GM21723 (cell line): ENCODE measurements around the gene NTF3.

ENCODE experiments used
- ATAC-seq: cut with Tn5 transposase; IDR thresholded peaks from one replicate; pipeline ENCODE4 v1.9.1; 2021; ENCODE audit warnings: mild to moderate bottlenecking, moderate library complexity; ENCODE audit not compliant: unreplicated experiment

NTF3 gene

DNA sequence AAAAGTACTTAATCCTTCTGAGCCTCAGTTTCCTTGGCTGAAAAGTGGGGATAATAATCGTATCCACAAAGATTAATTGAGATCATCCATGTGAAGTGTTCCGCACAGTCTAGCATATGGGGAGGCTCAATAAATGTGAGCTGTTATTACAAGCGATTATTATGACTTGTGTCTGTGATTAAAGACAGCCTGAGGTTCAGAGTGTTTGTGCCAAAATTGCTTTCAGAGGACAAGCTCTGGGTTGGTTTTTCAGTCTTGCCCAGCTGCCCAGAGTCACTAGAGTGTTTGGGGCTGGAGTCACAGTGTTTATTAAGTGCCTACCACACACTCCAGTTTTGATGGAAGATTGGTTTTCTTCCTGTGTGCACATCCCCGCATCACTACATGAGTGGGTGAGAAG lies 53.5 kb downstream of the NTF3 start:
- ATAC-seq = no peak

DNA sequence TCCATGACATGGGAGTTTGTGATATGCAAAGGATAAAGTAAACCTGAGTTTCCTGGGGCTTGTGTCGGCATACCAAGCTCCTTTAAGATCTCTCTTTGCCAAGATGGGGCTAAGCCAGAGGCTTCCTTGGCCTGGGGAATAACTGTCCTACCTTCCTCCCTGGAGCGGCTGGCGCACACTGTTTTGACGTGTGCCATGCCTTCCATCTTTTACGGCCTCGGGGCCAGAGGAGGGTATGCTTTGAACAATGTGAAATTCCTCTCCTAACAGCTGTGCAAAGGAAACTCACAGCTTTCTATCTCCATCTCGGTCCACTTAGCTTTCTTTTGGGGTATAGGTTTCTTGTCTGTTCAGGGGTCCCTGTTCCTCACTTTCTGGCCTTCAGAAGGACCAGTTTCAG lies 55.2 kb downstream of the NTF3 start:
- no peak for ATAC-seq

DNA sequence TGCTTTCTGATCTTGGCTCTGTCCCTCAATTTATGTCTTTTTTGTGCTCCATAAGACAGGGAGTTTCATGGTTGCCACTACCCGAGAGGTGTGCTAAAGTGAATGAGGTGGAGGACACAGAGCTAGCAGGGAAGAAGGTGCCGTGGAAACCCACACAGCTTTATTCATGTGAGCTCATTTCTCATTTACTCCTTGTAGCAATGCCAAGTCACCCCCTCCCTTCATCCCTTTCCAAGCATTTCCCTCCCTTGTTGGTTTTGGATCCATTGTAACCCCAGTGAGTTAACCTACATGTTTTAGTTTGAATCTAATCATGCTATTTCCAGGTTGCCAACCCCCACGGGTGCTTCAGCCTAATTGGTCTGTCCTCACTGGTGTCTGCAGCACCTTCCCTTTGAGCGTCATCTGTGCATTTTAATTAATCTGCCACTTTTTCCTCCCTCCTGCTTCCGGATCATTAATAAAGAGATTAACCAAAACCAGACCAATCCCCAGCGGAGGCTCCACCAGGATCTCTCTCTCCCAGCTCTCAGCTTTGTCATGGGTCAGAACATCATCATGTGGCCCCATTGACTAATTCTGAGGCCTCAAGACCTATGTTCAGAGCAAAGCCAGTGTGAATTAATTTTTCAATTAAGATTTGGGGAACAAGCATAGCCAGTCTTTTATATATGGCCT lies 56.2 kb downstream of the NTF3 start:
- ATAC-seq = no peak

DNA sequence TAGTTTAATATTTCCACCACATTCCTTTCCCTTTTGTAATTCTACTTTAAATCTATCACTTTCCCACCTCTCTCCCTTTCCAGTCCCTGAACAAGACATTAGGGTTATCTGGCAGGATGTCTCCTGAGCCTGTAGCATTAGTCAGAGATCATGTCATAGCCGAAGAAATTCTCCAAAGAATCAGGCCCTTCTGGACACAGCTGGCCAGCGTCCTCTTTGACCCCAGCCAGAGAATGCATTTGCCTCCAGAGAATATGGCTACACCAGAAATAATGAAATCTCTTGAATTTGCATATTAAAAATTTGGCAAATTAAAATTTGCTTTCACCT lies 56.7 kb downstream of the NTF3 start:
- no peak for ATAC-seq

DNA sequence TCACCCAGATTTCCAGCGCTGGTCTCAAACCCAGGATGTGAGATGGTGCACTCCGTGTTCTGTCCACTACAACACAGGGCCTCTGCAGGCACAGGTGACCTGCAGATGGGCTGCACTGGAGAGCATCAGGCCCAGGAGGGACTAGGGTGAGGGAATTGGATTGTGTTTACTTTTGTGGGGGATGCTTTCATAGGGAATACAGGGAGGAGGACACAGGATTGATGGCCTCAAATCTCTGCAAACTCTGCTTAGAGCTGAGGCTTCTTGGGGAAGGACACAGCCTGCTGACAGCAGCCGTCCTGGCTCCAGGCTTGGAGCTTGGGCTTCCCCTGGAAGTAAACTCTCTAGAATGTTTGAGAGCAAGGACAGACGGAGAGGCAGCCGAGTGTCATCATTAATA lies 57.1 kb downstream of the NTF3 start:
- no peak for ATAC-seq

DNA sequence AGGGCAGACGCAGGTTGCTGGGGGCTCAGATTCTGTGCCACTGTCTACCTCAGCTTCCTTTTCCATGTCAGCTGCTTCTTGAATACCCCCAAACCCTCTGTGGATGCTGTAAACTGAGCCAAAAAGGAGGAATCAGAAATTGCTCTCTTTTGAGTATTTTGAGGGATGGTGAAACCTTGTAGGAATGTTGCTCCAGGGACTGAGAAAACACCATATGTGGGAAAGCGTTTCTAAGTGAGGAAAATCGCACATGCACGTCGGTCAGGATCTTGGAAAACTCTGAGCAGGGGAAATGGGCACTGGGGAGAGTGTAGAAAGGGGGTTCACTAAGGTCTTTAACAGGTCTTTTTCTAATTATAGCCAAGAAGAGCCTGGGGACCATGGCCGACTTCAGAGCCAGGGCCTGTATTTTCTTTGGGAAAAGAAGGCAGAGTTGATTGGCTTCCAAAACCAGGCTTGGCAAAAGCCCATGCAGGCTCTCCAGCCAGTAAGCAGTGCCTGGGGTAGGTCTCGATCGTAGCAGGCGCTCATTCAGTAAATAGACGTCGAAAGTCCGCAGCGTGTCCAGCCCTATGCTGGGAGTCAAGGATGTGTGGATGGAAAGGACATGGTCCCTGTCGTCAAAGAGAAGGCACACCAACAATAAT lies 58.0 kb downstream of the NTF3 start:
- ATAC-seq = no peak

DNA sequence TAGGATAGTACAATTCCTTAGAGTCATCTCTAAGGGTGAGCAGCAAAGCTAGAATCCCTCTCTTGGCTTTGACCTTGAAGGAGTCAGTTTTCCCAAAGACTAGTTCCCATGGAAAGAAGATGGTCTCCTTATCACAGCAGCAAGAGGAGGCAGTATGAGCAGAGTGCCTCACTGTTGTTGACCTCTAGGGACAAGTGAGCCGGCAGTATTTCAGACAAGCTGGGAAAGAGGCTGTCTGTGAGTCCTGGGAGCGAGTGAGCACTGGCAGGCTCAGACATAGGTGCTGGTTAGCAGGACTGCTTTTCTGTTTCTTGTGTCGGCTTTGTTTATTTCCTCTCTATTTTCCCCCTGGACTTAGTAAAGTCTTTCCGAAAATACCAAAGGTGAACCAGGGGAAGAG lies 60.7 kb downstream of the NTF3 start:
- ATAC-seq = no peak

DNA sequence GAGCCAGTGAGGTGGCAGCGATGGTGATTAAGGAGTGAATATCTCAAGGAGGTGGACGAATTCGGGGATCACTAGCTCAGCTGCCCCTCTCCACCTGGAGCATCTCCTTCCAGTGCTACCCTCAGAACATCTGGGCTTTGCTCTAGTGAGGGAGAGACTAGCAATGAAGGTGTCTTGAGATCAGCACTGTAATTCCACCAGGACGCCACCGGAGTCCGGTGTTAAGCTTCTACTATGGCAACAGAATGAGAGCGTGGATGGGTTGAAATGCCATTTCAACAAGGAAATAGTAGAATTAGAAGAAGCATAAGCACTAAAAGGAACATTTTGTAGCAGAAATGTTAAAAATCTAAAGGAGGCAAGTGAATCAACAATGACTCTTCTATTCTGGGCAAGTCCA lies 61.1 kb downstream of the NTF3 start:
- ATAC-seq = no peak

DNA sequence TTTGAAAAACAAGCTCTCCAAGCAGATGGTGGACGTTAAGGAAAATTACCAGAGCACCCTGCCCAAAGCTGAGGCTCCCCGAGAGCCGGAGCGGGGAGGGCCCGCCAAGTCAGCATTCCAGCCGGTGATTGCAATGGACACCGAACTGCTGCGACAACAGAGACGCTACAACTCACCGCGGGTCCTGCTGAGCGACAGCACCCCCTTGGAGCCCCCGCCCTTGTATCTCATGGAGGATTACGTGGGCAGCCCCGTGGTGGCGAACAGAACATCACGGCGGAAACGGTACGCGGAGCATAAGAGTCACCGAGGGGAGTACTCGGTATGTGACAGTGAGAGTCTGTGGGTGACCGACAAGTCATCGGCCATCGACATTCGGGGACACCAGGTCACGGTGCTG lies 62.4 kb downstream of the NTF3 start:
- no peak for ATAC-seq

DNA sequence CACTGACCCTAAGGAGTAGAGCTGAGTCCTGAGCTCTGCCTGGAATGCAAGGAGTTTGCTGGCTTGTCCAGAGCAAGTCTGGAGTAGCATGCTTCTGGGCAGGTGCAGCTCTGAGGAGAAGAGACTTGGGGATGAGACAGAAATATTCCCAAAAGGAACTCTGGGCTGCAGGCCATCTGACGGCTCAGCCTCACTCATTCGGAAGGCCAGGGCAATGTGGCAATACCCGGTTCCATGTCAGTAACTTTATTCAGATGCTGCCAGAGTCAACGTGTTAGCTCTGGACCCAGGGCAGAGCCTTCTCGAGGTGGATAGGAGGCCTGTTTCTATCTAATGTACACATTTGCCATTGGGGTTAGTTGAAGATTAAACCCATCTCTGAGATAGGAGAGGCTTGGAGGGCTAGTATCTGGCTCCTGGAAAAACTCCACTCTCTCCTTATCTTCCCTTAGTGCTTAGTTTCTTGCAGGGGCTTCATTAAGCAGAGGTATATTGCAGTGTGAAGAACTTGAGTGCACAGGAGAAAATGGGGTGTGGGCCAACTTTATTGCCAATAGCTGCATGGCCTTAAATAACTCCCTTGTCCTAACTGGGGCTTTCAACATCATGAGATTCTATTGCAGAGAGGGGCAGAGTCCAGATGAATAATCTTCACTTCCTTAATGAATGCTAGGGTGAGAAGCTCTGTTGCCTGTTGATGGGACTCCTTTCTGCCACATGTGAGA lies 65.6 kb downstream of the NTF3 start:
- no peak for ATAC-seq

DNA sequence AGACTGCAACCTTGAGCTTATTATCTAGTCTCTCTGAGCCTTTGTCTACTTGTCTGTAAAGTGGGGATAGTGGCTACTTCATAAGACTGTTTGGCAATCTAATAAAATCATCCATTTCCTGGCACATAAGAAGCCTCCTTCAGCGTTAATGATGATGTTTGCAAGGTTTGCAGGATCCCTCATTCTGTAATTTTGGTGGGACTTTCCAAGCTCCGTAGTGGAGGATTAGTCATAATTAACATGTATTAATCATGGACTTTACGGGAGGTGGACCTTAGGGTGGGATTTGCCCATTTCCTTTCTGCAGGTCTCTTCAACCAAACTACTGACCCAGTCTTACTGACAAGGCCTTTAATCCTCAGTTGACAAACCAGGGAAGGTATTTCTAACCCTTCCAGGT lies 66.2 kb downstream of the NTF3 start:
- no peak for ATAC-seq

DNA sequence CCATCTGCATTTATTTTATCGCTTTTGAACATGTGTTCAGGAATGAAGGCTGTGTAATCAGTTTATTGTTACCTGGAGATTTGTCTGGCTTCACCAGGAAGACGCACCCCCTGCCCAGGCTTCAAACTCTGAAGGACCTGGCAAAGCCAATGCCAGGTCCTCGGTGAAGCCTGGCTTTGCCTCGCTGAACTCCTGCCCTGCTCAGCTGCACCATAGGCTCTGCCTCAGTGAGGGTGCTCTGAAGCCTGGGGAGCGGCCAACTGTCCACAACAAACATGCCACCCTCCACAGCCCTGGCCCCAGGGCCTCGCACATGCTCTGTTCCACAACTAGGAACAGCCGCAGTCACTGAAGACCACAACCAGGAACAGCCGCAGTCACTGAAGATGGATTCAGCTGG lies 66.9 kb downstream of the NTF3 start:
- ATAC-seq = no peak

DNA sequence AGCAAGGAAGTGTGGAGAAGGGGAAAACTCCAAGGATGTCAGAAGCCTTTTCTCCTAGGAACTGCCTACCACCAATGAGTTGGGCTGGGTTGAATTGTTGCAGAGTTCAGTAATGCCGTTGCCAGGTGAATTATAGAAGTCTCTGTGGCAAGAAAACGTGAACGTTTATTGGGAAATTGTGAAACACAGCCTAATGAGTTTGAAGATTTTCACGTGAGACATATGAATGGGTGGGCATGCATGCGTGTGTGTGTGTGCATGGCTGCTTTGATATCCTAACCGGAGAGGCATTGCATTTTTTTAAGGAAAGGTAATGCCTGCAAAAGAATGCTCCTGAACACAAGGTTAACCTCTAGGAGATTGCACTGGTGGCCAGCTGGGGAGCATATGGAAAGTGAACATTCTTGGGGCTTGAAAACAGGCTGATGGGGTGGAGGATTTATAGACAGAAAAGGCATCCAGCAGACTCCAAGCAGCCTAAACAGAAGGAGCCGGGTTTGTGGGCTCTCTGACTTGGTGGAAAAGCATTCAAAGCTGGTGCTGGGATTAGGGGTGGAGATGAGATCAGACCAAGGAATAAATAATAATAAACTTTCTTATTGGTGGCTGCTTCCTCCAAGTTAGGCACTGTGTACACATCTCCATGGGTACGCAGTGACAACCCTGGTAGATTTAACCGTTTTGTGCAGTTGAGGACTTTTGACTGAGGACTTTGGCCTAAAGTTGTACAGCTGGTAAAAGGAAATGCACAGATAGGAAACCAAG lies 67.8 kb downstream of the NTF3 start:
- ATAC-seq = no peak

DNA sequence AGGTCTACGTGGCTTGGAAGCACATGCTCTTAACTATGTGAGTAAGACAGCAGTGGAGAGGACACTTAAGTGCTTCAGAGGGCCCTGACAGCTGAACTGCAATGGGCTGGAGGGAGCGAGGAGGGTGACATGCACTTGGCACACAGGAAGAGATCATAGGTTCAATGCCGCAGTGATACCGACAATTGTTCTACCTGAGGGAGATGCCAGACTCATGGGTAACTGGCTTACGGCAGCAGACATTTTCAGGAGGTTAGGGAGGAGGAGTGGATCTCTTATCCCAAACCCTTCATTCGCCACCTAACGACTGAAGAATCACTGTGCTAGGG lies 68.4 kb downstream of the NTF3 start:
- no peak for ATAC-seq

DNA sequence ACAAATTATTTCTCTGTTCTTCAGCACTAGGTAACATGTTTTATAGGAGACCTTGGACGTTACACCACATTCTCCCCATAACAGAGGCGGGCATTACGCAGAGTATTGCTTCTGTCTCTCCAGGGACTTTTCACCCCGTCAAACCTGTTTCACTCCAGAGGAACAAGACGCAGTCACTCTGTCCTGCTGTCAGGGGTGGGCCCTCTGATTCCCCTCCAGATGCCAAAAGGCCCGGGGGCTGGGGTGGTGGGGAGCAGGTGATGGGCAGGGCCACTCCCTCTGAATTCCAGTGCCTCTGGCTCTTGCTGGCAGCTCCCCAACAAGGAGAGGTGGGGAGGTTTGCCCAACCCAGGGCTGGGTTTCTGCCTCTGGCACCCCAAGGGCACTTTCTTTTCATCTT lies 71.9 kb downstream of the NTF3 start:
- no peak for ATAC-seq

DNA sequence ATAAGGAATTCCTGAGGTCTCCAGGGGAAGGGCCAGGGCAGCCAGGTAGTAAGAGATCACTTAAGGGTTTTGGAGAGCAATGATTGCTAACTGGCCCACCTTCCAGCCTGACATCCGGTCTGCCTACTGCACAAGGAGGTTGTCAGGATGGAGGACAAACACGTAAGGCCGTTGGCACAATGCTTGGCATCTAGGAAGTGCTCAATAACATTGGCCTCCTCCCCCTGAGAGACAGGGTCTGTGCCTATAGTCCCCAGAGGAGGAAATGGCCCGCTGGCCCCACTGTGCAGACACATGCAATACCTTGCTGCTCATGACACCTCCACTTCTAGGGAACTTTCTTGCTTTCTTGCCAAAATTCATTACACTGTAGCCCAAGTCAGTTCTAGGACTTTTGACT lies 73.2 kb downstream of the NTF3 start:
- no peak for ATAC-seq

DNA sequence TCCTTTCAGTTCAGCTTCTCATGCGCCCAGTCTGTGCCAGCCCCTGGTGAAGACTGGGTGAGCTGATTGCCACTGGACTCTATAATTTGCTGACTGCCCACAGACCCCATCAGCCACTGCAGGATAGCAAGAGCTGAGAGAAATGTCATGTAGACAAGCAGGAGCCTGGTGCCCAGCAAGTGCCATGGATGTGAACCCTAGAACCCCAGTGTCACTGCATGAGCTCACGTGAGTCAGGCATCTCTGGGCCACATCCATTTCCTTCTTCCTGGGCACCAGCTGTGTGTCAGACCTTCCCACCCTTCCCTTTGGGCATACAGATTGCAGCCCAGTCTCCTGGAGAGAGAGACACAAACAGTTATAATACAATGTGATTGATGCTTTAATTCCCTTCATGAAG lies 73.8 kb downstream of the NTF3 start:
- no peak for ATAC-seq

DNA sequence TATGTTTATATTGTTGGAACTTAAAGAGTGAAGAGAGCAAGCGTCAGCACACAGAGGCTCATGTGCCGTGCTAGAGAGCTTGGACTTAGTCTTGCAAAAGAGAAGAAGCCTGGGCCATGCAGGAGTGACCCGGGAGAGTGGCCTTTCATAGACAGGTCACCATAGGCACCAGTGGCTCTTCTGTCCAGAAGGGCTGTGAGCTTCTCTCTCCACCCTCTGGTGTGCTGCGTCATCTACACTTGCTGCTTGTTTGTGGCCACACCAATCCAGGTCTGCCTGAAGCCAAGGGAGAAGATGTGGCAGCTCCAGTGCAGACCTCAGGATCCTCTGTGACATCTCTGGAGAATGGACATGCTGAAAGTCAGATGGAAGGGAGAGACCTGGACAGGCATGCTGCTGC lies 74.4 kb downstream of the NTF3 start:
- no peak for ATAC-seq

DNA sequence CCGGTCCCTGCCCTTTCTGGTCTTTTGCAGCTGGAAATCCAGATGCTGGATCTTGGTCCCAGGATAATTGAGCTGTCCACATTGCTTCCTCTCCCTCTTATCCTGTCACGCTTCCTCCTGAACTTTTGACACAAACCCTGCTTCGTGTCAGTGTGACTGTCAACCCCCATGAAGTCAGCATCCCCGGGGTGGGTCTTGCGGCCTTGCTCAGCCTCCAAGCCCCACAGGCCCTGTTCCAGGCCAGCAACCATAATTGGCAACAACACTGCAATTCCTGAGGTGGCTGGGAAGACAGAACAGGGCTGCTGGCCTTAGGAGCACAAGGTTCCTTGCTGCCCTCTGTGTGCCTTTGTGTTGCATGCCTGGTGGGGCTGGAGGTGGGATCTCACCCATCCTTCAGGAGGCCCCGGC lies 74.9 kb downstream of the NTF3 start:
- no peak for ATAC-seq

DNA sequence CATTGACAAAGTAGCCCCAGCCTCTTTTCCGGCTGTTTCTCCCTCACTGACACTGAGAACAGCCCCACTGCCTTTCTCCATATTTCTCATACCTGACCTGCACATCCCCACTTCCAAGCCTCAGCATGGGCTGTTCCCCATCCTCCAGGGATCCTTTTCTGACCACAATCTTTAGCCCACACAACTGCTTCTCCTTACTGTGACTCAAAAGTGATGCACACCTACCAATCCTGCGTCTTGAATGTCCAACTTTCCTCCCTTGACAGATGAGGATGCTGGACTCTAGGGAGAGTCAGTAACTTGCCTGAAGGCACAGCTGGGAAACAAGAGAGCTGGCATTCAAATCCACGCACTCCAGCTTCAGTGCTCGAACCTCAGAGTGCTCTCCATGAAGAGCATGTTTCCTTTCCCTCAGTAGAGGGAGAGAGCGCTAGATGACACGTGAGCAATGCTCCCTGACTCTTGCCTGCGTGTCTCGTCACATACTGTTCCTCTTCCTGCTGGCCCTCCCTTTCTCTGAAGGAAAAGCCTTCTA lies 75.6 kb downstream of the NTF3 start:
- ATAC-seq = no peak

DNA sequence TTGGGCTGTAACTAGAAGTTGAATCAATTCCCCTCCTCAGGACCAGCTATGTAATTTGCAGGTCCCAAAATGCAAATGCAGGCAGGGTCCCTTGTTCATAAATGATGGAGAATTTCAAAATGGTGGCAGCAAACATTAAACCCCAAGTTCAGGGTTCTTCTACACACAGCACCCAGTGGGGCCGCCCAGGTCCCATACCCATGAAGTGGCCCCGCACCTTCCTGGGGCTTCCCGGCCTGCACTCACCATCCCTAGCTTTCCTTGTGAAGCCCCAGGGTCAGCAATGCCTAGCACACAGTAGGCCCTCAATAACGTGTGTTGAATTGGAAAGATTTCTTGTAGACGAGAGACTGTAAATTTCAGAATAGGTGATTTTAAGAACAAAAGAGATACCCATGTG lies 76.0 kb downstream of the NTF3 start:
- no peak for ATAC-seq

DNA sequence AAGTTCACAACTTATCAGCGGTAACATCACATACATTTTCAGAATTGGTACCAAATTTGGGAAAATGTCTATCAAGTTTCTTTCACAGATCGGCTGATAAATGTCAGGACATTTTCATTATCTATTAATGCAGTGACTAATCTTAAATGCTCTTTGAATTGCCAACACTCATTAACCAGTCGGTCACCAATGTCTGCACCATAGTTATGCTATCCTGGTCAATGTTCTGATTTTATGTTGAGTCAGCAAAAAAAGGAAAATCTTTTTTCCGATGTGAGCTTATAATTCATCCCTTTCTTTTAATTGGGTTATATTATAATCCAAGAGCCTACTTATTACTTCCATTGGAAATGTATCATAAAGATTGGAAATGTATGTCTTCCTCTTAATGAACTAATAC lies 77.2 kb downstream of the NTF3 start:
- ATAC-seq = no peak
